ENCODE data around the gene CAP2. TPM values are rescaled to one million over a fixed set of nuclear protein-coding genes. Genes with fewer than 3 reads are reported as not detected.

CAP2 gene
- total RNA-seq, 4 donors from 2014 or later, result 3.5 to 8.9 (median 4.5) TPM

DNA sequence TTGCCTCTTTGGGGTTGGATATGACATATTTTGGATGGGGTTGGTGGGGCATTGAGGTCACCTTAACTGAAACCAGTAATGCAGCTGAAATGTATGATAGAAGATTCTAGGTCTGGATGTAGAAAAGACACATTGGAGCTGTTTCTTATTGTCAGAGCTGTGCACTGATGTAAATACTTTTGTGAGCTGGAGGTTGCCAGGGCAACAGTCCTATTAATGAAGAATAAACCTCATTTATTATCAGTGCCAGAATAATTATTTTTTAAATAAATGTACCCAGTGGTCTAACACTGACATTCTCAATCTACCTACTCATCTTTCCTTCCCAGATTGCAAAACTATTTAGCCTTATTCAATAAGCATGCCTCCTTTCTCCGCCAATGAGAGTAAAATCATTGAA is 57.0 kb downstream of the CAP2 start:
- no peak for ATAC-seq (ENCODE audit: low FRiP score)

DNA sequence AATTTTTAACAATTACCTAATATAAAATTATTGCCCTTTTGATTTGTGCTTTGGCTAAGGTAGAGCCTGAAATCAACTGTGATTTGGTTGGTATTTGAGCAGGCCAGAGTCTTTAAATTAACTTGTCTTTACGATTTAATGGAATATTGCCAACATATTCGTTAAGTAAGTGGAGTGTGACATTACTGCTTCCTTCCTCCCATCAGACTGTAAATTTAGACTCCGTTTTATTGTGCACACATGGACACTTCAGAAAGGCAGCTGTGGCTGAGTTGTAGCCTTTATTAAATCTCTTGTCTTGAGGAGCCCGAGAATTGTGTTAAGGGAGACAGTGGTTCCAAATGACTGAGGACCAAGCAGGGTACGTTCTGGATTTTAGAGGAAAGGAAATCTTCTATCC is 57.4 kb downstream of the CAP2 start:
- DNase-seq (ENCODE audit: low spot score) (no peak), ATAC-seq (ENCODE audit: low FRiP score) (no peak)
- TF ChIP-seq, protein P1, sequence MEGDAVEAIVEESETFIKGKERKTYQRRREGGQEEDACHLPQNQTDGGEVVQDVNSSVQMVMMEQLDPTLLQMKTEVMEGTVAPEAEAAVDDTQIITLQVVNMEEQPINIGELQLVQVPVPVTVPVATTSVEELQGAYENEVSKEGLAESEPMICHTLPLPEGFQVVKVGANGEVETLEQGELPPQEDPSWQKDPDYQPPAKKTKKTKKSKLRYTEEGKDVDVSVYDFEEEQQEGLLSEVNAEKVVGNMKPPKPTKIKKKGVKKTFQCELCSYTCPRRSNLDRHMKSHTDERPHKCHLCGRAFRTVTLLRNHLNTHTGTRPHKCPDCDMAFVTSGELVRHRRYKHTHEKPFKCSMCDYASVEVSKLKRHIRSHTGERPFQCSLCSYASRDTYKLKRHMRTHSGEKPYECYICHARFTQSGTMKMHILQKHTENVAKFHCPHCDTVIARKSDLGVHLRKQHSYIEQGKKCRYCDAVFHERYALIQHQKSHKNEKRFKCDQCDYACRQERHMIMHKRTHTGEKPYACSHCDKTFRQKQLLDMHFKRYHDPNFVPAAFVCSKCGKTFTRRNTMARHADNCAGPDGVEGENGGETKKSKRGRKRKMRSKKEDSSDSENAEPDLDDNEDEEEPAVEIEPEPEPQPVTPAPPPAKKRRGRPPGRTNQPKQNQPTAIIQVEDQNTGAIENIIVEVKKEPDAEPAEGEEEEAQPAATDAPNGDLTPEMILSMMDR (IDR thresholded peaks at IDR 0.05), result no peak

More for the DNA sequence above, 57.0 kb downstream of the CAP2 start:
- TF ChIP-seq, protein P1 (IDR thresholded peaks at IDR 0.05), result no peak
- DNase-seq (ENCODE audit: low spot score), result no peak

DNA sequence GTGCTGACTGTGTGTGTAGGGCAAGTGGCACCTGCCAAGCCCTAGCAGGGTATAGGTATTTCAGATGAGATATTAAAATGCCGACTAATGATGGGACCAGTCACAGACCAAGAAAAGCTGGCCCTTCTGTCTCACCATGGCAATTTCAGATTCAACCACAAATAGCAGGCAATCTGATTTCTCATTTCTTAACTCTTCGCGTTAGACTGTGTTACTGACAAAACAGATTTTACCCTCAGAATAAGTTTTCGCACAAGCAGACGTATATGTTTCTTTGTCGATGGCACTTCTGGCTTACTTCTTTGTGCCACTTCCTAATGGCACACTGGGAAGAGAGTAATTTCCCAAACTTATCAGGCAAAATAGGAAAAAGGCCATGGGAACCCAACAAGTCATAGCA is 58.7 kb downstream of the CAP2 start:
- DNase-seq (ENCODE audit: low spot score) (no peak), ATAC-seq (ENCODE audit: low FRiP score) (no peak)
- TF ChIP-seq, protein P1 (IDR thresholded peaks at IDR 0.05), result no peak

DNA sequence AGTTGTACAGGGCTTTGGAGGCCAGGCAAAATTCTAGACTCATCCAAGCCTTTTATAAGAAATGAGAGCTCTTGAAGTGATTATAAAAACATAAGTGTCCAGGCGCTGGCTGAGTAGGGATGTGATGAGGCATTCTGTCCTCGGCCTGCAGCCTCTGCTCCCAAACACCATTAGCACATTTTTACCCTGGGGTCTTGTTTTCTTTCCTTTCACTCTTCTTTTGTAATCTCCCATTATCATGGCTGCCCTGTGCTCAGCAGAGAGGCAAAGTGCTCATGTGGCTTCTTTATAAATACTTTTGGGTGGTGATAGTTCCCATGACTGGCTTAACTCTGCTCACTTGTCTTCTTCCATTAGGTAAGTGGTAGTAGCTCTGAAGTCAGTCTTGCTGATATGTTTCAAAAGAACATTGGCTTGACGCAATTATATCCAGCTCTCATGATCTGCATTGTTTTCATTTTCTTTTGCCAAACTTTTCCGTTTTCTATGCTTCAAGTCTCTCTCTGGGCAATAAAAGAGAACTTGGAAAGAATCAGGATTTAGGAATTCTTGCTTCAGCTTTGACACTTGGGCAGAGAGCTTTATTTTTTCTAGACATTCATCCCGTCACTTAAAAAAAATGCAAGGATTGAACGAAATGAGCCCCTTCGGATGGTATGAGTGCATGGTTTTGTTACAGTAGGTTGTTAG is 61.1 kb downstream of the CAP2 start:
- DNase-seq (ENCODE audit: low spot score) (no peak), ATAC-seq (ENCODE audit: low FRiP score) (no peak)
- TF ChIP-seq, protein P1 (IDR thresholded peaks at IDR 0.05), result no peak

DNA sequence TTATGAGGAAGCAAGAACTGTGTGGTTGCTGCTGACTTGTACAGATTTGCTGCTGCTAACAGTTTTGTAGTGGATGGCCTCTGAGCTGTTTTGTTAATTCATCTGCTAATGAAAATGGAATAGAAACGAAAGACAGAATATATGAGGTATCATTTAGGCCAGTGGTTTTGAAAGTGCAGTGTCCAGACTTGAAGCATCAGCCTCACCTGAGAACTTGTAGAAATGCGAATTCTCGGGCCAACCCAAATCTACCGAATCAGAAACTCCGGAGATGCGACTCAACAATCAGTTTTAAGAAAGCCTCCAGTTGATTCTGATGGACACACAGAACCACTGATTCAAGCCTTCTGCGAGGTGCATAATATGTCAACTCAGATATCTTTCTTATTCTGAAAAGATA is 62.5 kb downstream of the CAP2 start:
- TF ChIP-seq, protein P1 (IDR thresholded peaks at IDR 0.05), result no peak
- ATAC-seq (ENCODE audit: low FRiP score), result no peak

DNA sequence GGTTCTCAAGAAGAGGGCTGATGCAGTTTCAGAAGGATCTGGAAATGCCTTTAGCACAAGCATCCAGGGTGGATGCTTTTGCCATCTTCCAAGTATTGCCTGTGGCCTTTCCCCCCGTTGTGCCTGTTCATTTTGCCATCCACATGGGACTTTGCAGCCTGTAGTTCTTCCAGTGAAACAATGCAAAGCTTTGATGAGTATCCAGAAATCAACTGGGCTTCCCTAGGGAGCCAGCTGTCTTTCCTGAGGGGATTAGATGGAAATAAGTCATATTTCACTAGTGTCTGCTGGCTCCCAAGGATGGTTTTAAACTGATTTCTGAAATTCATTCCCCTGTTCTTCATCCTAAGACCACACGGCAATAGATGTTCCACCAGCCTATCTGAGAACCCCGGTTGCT is 63.3 kb downstream of the CAP2 start:
- DNase-seq (ENCODE audit: low spot score) (no peak), ATAC-seq (ENCODE audit: low FRiP score) (no peak)
- TF ChIP-seq, protein P1 (IDR thresholded peaks at IDR 0.05), result no peak

More for the DNA sequence above, 62.5 kb downstream of the CAP2 start:
- no peak for DNase-seq (ENCODE audit: low spot score)

DNA sequence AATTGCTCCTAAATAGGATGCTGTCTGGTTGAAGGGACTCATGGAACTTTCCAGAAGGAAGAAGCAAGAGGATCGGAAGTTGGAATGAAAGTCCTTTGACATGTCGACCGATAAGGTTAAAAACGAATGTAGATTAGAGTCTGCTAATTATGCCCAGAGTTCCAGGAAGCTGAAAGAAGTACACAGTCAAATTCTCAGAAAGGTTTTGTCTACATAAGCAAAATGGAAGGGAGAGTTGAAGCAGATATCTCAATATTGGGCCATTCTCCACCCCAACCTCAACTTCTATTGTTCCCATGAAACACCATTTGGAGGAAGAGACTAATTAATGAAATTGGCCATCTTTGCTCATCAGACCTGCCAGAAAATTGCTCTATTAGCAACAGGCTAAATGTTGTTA is 64.0 kb downstream of the CAP2 start:
- ATAC-seq (ENCODE audit: low FRiP score), result no peak
- TF ChIP-seq, protein P1 (IDR thresholded peaks at IDR 0.05), result no peak
- DNase-seq (ENCODE audit: low spot score), result no peak
